HG03060 (cell line): Measurements from ENCODE around the gene RABGAP1L.

Experiments used
- ATAC-seq: cut with Tn5 transposase; IDR thresholded peaks from one replicate; pipeline ENCODE4 v1.9.1; 2021; ENCODE audit warnings: low read depth, moderate number of reproducible peaks; ENCODE audit not compliant: unreplicated experiment

The RABGAP1L gene

GRCh38 chr1:174971466-174971865 is 812.1 kb downstream of the RABGAP1L start:
- no peak for ATAC-seq

- ATAC-seq, result no peak
Observed at GRCh38 chr1:174971902-174972301, 812.6 kb downstream of the RABGAP1L start.

- ATAC-seq, result no peak
Observed at GRCh38 chr1:174974711-174975119, 815.4 kb downstream of the RABGAP1L start.

GRCh38 chr1:174975764-174976163 is 816.4 kb downstream of the RABGAP1L start:
- ATAC-seq, result no peak

- ATAC-seq, result no peak
Observed at GRCh38 chr1:174976436-174977108, 817.3 kb downstream of the RABGAP1L start.

- ATAC-seq, result no peak
Observed at GRCh38 chr1:174982971-174983689, 823.8 kb downstream of the RABGAP1L start.

- ATAC-seq, result no peak
Observed at GRCh38 chr1:174984952-174985351, 825.6 kb downstream of the RABGAP1L start.

GRCh38 chr1:174988539-174988938 is 829.2 kb downstream of the RABGAP1L start:
- ATAC-seq, result no peak

GRCh38 chr1:174988986-174989385 is 829.7 kb downstream of the RABGAP1L start:
- no peak for ATAC-seq

GRCh38 chr1:174989536-174990220 is 830.4 kb downstream of the RABGAP1L start:
- no peak for ATAC-seq

- ATAC-seq, result no peak
Observed at GRCh38 chr1:174990382-174990999, 831.2 kb downstream of the RABGAP1L start.

GRCh38 chr1:174991473-174991872 is 832.2 kb downstream of the RABGAP1L start:
- ATAC-seq, result no peak

GRCh38 chr1:174995121-174995520 is 835.8 kb downstream of the RABGAP1L start:
- ATAC-seq, result no peak

- no peak for ATAC-seq
Observed at GRCh38 chr1:174995916-174996315, 836.6 kb downstream of the RABGAP1L start.

- no peak for ATAC-seq
Observed at GRCh38 chr1:174996476-174996875, 837.2 kb downstream of the RABGAP1L start.

GRCh38 chr1:174997041-174997440 is 837.7 kb downstream of the RABGAP1L start:
- no peak for ATAC-seq

- ATAC-seq, result no peak
Observed at GRCh38 chr1:174998569-174999215, 839.4 kb downstream of the RABGAP1L start.

- peak; percentile 74 for ATAC-seq
Observed at GRCh38 chr1:174999216-174999935, 840.1 kb downstream of the RABGAP1L start.

GRCh38 chr1:174999936-175000696 is 840.8 kb downstream of the RABGAP1L start, which contains the start of gene CACYBP:
CACYBP (plus strand) TSS chr1:174999947; CDS start chr1:175000181, 234 bp downstream.
- no peak for ATAC-seq
